ENCODE measurements around the gene BTBD7.

The BTBD7 gene

GRCh38 chr14:93230539-93230938 is 102.3 kb downstream of the BTBD7 start:
- Histone ChIP-seq H3K27me3 (ENCODE audit: control insufficient read depth in 2 of 2, insufficient read depth in 2 of 2, low read length in 2 of 2) (no peaks in the 10 kb centered on the region), H3K9me3 (ENCODE audit: control insufficient read depth in 2 of 2, low read length in 2 of 2) (no peaks in the 10 kb centered on the region), H3K4me3 (ENCODE audit: low read length in 2 of 2) (no peak overlapping the region), H3K36me3 (ENCODE audit: control insufficient read depth in 2 of 2, insufficient read depth in 2 of 2, low read length in 2 of 2) (peaks cover 16 to 29% of the 10 kb centered on the region in 2 donors), H3K9ac (ENCODE audit: low read depth in 1 of 2, low read length in 2 of 2) (no peak overlapping the region), H3K4me1 (ENCODE audit: control insufficient read depth in 2 of 2, insufficient read depth in 2 of 2, low read length in 2 of 2) (peaks cover 0 to 8% of the 10 kb centered on the region in 2 donors), H3K27ac (ENCODE audit: low read depth in 2 of 2, low read length in 2 of 2) (no peak overlapping the region)

- H3K27me3 ChIP-seq (ENCODE audit: control insufficient read depth in 2 of 2, insufficient read depth in 2 of 2, low read length in 2 of 2) = no peaks in the 10 kb centered on the region
- H3K4me1 ChIP-seq (ENCODE audit: control insufficient read depth in 2 of 2, insufficient read depth in 2 of 2, low read length in 2 of 2) = peaks cover 0 to 8% of the 10 kb centered on the region in 2 donors
- H3K4me3 ChIP-seq (ENCODE audit: low read length in 2 of 2) = no peak overlapping the region
- no peak overlapping the region for H3K9ac ChIP-seq (ENCODE audit: low read depth in 1 of 2, low read length in 2 of 2)
- H3K9me3 ChIP-seq (ENCODE audit: control insufficient read depth in 2 of 2, low read length in 2 of 2) = no peaks in the 10 kb centered on the region
- no peak overlapping the region for H3K27ac ChIP-seq (ENCODE audit: low read depth in 2 of 2, low read length in 2 of 2)
- H3K36me3 ChIP-seq (ENCODE audit: control insufficient read depth in 2 of 2, insufficient read depth in 2 of 2, low read length in 2 of 2) = peaks cover 25 to 37% of the 10 kb centered on the region in 2 donors
Measured at GRCh38 chr14:93228550-93228949, 104.3 kb downstream of the BTBD7 start.

GRCh38 chr14:93223565-93223964 is 109.3 kb downstream of the BTBD7 start:
- H3K4me1 ChIP-seq (ENCODE audit: control insufficient read depth in 2 of 2, insufficient read depth in 2 of 2, low read length in 2 of 2) = no peaks in the 10 kb centered on the region
- H3K4me3 ChIP-seq (ENCODE audit: low read length in 2 of 2) = no peak overlapping the region
- H3K9me3 ChIP-seq (ENCODE audit: control insufficient read depth in 2 of 2, low read length in 2 of 2) = no peaks in the 10 kb centered on the region
- H3K27me3 ChIP-seq (ENCODE audit: control insufficient read depth in 2 of 2, insufficient read depth in 2 of 2, low read length in 2 of 2) = no peaks in the 10 kb centered on the region
- H3K9ac ChIP-seq (ENCODE audit: low read depth in 1 of 2, low read length in 2 of 2) = no peak overlapping the region
- no peak overlapping the region for H3K27ac ChIP-seq (ENCODE audit: low read depth in 2 of 2, low read length in 2 of 2)
- H3K36me3 ChIP-seq (ENCODE audit: control insufficient read depth in 2 of 2, insufficient read depth in 2 of 2, low read length in 2 of 2) = peaks cover 32 to 44% of the 10 kb centered on the region in 2 donors

- H3K4me3 ChIP-seq (ENCODE audit: low read length in 2 of 2) = no peak overlapping the region
- H3K36me3 ChIP-seq (ENCODE audit: control insufficient read depth in 2 of 2, insufficient read depth in 2 of 2, low read length in 2 of 2) = peaks cover 22 to 39% of the 10 kb centered on the region in 2 donors
- no peaks in the 10 kb centered on the region for H3K9me3 ChIP-seq (ENCODE audit: control insufficient read depth in 2 of 2, low read length in 2 of 2)
- H3K9ac ChIP-seq (ENCODE audit: low read depth in 1 of 2, low read length in 2 of 2) = no peak overlapping the region
- no peaks in the 10 kb centered on the region for H3K4me1 ChIP-seq (ENCODE audit: control insufficient read depth in 2 of 2, insufficient read depth in 2 of 2, low read length in 2 of 2)
- H3K27me3 ChIP-seq (ENCODE audit: control insufficient read depth in 2 of 2, insufficient read depth in 2 of 2, low read length in 2 of 2) = no peaks in the 10 kb centered on the region
- no peak overlapping the region for H3K27ac ChIP-seq (ENCODE audit: low read depth in 2 of 2, low read length in 2 of 2)
Measured at GRCh38 chr14:93220509-93220908, 112.3 kb downstream of the BTBD7 start.

GRCh38 chr14:93219103-93219726 is 113.6 kb downstream of the BTBD7 start:
- Histone ChIP-seq H3K4me1 (ENCODE audit: control insufficient read depth in 2 of 2, insufficient read depth in 2 of 2, low read length in 2 of 2) (no peaks in the 10 kb centered on the region), H3K27ac (ENCODE audit: low read depth in 2 of 2, low read length in 2 of 2) (no peak overlapping the region), H3K9me3 (ENCODE audit: control insufficient read depth in 2 of 2, low read length in 2 of 2) (no peaks in the 10 kb centered on the region), H3K27me3 (ENCODE audit: control insufficient read depth in 2 of 2, insufficient read depth in 2 of 2, low read length in 2 of 2) (no peaks in the 10 kb centered on the region), H3K9ac (ENCODE audit: low read depth in 1 of 2, low read length in 2 of 2) (no peak overlapping the region), H3K36me3 (ENCODE audit: control insufficient read depth in 2 of 2, insufficient read depth in 2 of 2, low read length in 2 of 2) (peaks cover 17 to 42% of the 10 kb centered on the region in 2 donors), H3K4me3 (ENCODE audit: low read length in 2 of 2) (no peak overlapping the region)

- Histone ChIP-seq H3K4me1 (ENCODE audit: control insufficient read depth in 2 of 2, insufficient read depth in 2 of 2, low read length in 2 of 2) (no peaks in the 10 kb centered on the region), H3K36me3 (ENCODE audit: control insufficient read depth in 2 of 2, insufficient read depth in 2 of 2, low read length in 2 of 2) (peaks cover 16 to 47% of the 10 kb centered on the region in 2 donors), H3K27me3 (ENCODE audit: control insufficient read depth in 2 of 2, insufficient read depth in 2 of 2, low read length in 2 of 2) (no peaks in the 10 kb centered on the region), H3K4me3 (ENCODE audit: low read length in 2 of 2) (no peak overlapping the region), H3K9me3 (ENCODE audit: control insufficient read depth in 2 of 2, low read length in 2 of 2) (no peaks in the 10 kb centered on the region), H3K9ac (ENCODE audit: low read depth in 1 of 2, low read length in 2 of 2) (no peak overlapping the region), H3K27ac (ENCODE audit: low read depth in 2 of 2, low read length in 2 of 2) (no peak overlapping the region)
Measured at GRCh38 chr14:93214598-93214997, 118.2 kb downstream of the BTBD7 start.

- Histone ChIP-seq H3K36me3 (ENCODE audit: control insufficient read depth in 2 of 2, insufficient read depth in 2 of 2, low read length in 2 of 2) (peaks cover 16 to 40% of the 10 kb centered on the region in 2 donors), H3K4me1 (ENCODE audit: control insufficient read depth in 2 of 2, insufficient read depth in 2 of 2, low read length in 2 of 2) (peaks cover 5 to 10% of the 10 kb centered on the region in 2 donors), H3K4me3 (ENCODE audit: low read length in 2 of 2) (no peak overlapping the region), H3K9me3 (ENCODE audit: control insufficient read depth in 2 of 2, low read length in 2 of 2) (no peaks in the 10 kb centered on the region), H3K27ac (ENCODE audit: low read depth in 2 of 2, low read length in 2 of 2) (no peak overlapping the region), H3K9ac (ENCODE audit: low read depth in 1 of 2, low read length in 2 of 2) (no peak overlapping the region), H3K27me3 (ENCODE audit: control insufficient read depth in 2 of 2, insufficient read depth in 2 of 2, low read length in 2 of 2) (no peaks in the 10 kb centered on the region)
Measured at GRCh38 chr14:93212432-93212831, 120.4 kb downstream of the BTBD7 start.

- Histone ChIP-seq H3K9ac (ENCODE audit: low read depth in 1 of 2, low read length in 2 of 2) (peak overlapping the region; percentile 79 to 85), H3K27ac (ENCODE audit: low read depth in 2 of 2, low read length in 2 of 2) (peak overlapping the region; percentile 76 to 88), H3K4me3 (ENCODE audit: low read length in 2 of 2) (peak overlapping the region; percentile 87 to 93), H3K9me3 (ENCODE audit: control insufficient read depth in 2 of 2, low read length in 2 of 2) (no peaks in the 10 kb centered on the region), H3K4me1 (ENCODE audit: control insufficient read depth in 2 of 2, insufficient read depth in 2 of 2, low read length in 2 of 2) (peaks cover 7 to 14% of the 10 kb centered on the region in 2 donors), H3K27me3 (ENCODE audit: control insufficient read depth in 2 of 2, insufficient read depth in 2 of 2, low read length in 2 of 2) (no peaks in the 10 kb centered on the region), H3K36me3 (ENCODE audit: control insufficient read depth in 2 of 2, insufficient read depth in 2 of 2, low read length in 2 of 2) (peaks cover 4 to 15% of the 10 kb centered on the region in 2 donors)
Measured at GRCh38 chr14:93207468-93208308, 125.1 kb downstream of the BTBD7 start.

- H3K9ac ChIP-seq (ENCODE audit: low read depth in 1 of 2, low read length in 2 of 2) = peak within 1 kb of the TSS; percentile 85
- H3K36me3 ChIP-seq (ENCODE audit: control insufficient read depth in 2 of 2, insufficient read depth in 2 of 2, low read length in 2 of 2) = peaks cover 0 to 8% of the 10 kb centered on the region in 2 donors
- no peaks in the 10 kb centered on the region for H3K27me3 ChIP-seq (ENCODE audit: control insufficient read depth in 2 of 2, insufficient read depth in 2 of 2, low read length in 2 of 2)
- no peaks in the 10 kb centered on the region for H3K9me3 ChIP-seq (ENCODE audit: control insufficient read depth in 2 of 2, low read length in 2 of 2)
- peaks cover 7 to 14% of the 10 kb centered on the region in 2 donors for H3K4me1 ChIP-seq (ENCODE audit: control insufficient read depth in 2 of 2, insufficient read depth in 2 of 2, low read length in 2 of 2)
- peak within 1 kb of the TSS; percentile 87 to 93 for H3K4me3 ChIP-seq (ENCODE audit: low read length in 2 of 2)
- peak within 1 kb of the TSS; percentile 81 to 88 for H3K27ac ChIP-seq (ENCODE audit: low read depth in 2 of 2, low read length in 2 of 2)
Measured at GRCh38 chr14:93206793-93207467, 125.9 kb downstream of the BTBD7 start, which contains the start of the genes GON7 and UBR7. Gene GON7, minus strand, starts transcription at chr14:93207065. Its CDS starts 28 bp downstream, at chr14:93207037. Gene UBR7, plus strand, starts transcription at chr14:93207256. Its CDS starts 36 bp downstream, at chr14:93207292.

All from mucosa of rectum (tissue), 2 donors.